Renal cortex interstitium (tissue), 11 donors: Measurements from ENCODE around the gene ALB. TPM values are rescaled to one million over a fixed set of nuclear protein-coding genes. Genes with fewer than 3 reads are reported as not detected.

Experiments
- DNase-seq, 11 donors: peaks; one replicate each; pipeline ENCODE4 v3.0.0-alpha.2; 2013; ENCODE audit warnings: low read depth in 9 of 11, low spot score in 4 of 11; ENCODE audit errors: extremely low read depth in 1 of 11
- polyA plus RNA-seq, 3 donors: library from polyadenylated mRNA; unstranded; fragments of 120-200 nt; gene quantifications; one replicate each; pipeline ENCODE4 v1.2.1, GENCODE V29; 2013; ENCODE audit not compliant: insufficient read length in 3 of 3

Gene ALB
- polyA plus RNA-seq, 3 donors, result 2.3 to 62.3 (median 2.9) TPM

DNA sequence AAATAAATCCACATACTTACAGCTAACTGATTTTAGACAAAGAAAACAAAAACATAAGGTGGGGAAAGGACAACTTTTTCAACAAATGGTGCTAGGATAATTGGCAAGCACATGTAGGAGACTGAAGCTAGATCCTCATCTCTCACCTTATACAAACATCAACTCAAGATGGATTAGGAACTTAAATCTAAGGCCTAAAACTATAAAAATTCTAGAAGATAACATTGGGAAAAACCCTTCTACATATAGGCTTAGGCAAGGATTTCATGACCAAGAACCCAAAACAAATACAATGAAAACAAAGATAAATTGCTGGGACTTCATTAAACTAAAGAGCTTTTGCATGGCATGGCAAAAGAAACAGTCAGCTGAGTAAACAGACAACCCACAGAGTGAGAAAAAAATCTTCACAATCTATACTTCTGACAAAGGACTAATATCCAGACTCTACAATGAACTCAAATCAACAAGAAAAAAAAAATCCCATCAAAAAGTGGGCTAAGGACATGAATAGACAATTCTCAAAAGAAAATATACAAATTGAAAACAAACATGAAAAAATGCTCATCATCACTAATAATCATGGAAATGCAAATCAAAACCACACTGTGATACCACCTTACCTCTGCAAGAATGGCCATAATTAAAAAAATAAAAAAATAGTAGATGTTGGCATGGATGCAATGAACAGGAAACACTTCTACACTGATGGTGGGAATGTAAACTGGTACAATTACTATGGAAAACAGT is 17.8 kb downstream of the ALB start:
- no peak for DNase-seq

GRCh38 chr4:73422458-73422752 is 18.3 kb downstream of the ALB start:
- DNase-seq, result no peak

DNA sequence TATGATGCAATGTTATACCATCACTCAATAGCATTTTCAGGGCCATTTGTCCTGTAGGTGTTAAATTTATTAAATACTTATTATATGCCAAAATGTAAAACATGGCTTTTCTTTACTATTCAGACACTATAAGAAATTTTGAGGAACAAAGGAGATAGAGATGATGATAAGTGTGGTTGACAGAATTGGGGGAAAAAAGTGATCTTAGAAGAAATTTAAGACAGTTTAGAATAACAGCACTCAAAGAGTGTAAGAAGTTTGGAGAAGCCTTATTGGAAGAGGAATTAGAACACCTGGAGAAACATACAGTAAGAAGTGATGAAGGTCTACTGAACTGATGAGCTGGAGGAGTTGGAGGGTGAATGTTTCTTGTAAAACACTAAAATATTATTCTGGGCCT is 19.1 kb downstream of the ALB start:
- DNase-seq, result no peak

DNA sequence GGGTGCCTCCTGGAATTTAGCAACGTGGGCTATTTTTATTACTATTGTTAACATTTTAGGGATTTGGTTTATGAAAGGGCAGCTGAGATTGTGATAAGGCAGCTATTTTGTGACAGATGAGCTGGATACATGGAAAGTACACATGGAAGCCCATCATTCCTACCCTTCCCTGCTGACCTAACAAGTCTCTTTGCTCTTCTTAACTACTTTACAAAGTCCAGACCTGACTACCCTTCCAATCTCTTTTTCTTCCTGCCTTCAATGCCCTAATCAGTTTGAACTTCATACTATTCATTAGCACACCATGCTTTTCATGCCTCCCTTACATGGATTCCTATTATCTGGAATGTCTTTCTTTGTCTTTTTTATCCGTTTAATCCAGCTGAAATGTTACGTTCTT is 22.6 kb downstream of the ALB start:
- no peak for DNase-seq

DNA sequence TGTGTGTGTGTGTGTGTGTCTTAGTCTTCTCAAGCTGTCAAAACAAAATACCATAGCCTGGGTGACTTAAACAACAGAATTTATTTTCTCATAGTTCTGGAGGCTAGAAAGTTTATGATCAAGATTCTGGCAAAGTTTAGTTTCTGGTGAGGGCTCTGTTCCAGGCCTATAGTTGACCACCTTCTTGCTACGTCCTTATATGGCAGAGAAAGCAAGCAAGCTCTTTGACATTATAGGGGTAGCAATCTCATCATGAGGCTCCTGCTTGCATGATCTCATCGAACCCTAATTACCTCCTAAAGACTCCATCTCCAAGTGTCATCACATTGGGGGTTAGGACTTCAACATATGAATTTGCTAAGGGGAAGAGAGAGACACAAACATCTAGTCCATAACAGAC is 25.0 kb downstream of the ALB start:
- no peak for DNase-seq

DNA sequence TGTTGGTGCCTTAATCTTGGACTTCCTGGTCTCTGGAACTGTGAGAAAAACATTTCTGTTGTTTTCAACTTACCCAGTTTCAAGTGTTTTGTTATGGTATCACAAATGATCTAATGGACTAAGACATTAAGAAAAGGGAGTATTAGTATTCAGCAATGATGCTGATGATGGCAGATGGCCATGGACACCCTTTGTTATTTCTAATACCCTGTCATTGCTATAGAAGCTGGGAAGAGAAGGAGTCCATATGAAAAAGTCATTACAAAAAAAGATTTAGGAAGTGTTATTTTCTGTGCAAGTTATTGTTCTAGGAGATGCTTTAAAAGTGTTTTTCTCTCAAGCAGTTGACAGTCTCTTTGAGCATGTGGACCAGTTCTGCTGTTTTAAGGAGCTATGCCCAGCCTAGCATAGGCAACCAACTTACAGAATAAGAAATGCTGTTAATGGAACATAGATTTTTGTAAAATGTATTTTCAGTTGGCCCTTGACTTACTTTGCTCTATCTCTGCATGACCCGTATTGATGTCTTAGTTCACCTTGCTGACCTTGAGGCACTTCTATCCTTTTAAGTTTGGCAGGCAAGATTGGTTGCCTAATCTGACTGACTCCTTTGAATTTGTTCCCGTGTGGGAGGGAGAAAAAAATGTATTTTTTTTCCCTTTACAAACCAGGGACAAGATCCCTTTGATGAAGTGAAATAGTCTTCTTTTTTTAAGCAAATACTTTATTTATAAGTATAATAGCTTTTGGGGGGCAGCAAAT is 25.9 kb downstream of the ALB start:
- DNase-seq, result no peak

DNA sequence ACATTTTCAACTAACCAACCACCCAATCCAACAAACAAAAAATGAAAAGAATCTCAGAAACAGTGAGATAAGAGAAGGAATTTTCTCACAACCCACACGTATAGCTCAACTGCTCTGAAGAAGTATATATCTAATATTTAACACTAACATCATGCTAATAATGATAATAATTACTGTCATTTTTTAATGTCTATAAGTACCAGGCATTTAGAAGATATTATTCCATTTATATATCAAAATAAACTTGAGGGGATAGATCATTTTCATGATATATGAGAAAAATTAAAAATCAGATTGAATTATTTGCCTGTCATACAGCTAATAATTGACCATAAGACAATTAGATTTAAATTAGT is 27.7 kb downstream of the ALB start:
- no peak for DNase-seq

DNA sequence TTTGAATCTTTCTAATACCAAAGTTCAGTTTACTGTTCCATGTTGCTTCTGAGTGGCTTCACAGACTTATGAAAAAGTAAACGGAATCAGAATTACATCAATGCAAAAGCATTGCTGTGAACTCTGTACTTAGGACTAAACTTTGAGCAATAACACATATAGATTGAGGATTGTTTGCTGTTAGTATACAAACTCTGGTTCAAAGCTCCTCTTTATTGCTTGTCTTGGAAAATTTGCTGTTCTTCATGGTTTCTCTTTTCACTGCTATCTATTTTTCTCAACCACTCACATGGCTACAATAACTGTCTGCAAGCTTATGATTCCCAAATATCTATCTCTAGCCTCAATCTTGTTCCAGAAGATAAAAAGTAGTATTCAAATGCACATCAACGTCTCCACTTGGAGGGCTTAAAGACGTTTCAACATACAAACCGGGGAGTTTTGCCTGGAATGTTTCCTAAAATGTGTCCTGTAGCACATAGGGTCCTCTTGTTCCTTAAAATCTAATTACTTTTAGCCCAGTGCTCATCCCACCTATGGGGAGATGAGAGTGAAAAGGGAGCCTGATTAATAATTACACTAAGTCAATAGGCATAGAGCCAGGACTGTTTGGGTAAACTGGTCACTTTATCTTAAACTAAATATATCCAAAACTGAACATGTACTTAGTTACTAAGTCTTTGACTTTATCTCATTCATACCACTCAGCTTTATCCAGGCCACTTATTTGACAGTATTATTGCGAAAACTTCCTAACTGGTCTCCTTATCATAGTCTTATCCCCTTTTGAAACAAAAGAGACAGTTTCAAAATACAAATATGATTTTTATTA is 28.3 kb downstream of the ALB start:
- DNase-seq, result no peak

GRCh38 chr4:73433140-73433539 is 29.1 kb downstream of the ALB start:
- DNase-seq, result no peak

DNA sequence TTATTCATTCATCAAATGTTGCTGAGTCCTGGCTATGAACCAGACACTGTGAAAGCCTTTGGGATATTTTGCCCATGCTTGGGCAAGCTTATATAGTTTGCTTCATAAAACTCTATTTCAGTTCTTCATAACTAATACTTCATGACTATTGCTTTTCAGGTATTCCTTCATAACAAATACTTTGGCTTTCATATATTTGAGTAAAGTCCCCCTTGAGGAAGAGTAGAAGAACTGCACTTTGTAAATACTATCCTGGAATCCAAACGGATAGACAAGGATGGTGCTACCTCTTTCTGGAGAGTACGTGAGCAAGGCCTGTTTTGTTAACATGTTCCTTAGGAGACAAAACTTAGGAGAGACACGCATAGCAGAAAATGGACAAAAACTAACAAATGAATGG is 30.2 kb downstream of the ALB start:
- DNase-seq, result no peak

- no peak for DNase-seq
Measured at GRCh38 chr4:73435984-73436383, 31.9 kb downstream of the ALB start, which contains the start of gene AFP. Gene AFP (plus strand): TSS chr4:73436221. CDS start chr4:73436263, 42 bp downstream.

GRCh38 chr4:73436674-73437557 is 32.8 kb downstream of the ALB start:
- DNase-seq, result no peak

- DNase-seq, result no peak
Measured at GRCh38 chr4:73437558-73437956, 33.5 kb downstream of the ALB start.

DNA sequence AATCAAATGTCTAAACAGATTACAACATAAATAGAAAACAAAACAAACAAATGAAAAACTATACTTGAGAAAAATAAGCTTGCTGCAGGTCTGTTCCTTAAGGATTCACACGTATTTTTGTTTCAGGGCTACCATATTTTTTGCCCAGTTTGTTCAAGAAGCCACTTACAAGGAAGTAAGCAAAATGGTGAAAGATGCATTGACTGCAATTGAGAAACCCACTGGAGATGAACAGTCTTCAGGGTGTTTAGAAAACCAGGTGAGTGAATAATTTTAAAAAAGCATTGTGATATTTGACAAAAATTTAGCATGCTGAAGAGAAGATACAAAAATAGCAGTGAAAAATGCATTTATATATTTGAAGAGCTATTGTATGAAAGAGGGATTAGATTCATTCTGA is 34.0 kb downstream of the ALB start:
- DNase-seq, result no peak

DNA sequence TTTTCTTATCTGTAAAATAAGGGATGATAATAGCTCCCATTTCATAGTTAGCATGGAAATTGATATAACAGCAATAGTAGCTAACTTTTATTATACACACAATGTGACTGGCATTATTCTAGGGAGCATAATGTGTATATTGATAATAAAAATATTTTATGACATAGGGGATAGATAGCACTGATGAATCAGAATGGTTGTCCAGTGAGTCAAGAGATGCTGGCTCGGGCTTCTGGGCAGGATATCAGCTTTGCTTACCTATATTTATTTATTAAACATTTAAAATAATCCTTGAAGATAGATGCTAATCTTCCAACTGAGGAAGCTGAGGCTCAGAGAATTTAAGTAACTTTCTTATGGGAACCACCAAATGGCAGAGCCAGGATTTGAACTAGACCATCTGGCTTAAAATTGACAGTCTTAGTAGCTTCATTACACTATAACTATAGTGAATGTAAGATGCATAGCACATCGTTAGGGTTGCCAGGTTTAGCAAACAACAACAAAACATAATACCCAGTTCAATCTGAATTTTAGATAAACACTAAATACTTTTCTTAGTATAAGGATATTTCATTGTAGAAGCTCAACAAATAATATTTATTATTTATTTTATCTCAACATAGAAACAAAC is 34.6 kb downstream of the ALB start:
- DNase-seq, result no peak

GRCh38 chr4:73439445-73439844 is 35.4 kb downstream of the ALB start:
- DNase-seq, result no peak

GRCh38 chr4:73439991-73440390 is 35.9 kb downstream of the ALB start:
- DNase-seq, result no peak

GRCh38 chr4:73440653-73441052 is 36.6 kb downstream of the ALB start:
- DNase-seq, result no peak

DNA sequence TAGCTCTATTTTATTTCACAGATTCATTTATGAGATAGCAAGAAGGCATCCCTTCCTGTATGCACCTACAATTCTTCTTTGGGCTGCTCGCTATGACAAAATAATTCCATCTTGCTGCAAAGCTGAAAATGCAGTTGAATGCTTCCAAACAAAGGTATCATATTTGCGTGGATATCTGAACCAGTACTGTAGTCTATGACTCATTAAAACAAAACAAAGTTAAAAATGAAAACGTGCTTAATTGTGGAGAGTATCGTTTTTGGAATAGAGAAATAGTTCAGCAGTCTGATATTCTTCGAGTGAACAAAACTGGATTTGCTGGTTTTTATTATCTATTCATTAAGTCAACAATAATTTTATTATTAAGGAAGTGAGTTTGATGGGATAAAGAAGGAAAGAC is 38.2 kb downstream of the ALB start:
- no peak for DNase-seq
